Activated CD4-positive, alpha-beta T cell treated with anti-CD3 and anti-CD28 coated beads, Interleukin-2, Interleukin-4, amounts not matched to agents 100 ng/mL and 50 ng/mL, durations not matched to agents 16 hours and 8 hours (primary cell): Measurements from ENCODE around the gene CHCHD2.
"Not testable (repeated sequence)": the region's sequence is repeated elsewhere in the genome, so short reads cannot be mapped to it uniquely, and the experiment has no call there.

Experiments
- DNase-seq: peaks from one replicate; pipeline ENCODE4 v3.0.0-alpha.2; 2020; ENCODE audit warnings: low spot score

Gene CHCHD2

GRCh38 chr7:56083150-56083785 lies 23.0 kb downstream of the CHCHD2 start:
- DNase-seq, result no peak

GRCh38 chr7:56081626-56082340 lies 24.5 kb downstream of the CHCHD2 start:
- DNase-seq, result no peak

- not testable (repeated sequence) for DNase-seq
Observed at GRCh38 chr7:56080726-56081435, 25.4 kb downstream of the CHCHD2 start.

GRCh38 chr7:56079450-56080185 lies 26.7 kb downstream of the CHCHD2 start:
- no peak for DNase-seq

GRCh38 chr7:56078196-56078595 lies 28.1 kb downstream of the CHCHD2 start:
- DNase-seq, result no peak

GRCh38 chr7:56077681-56078080 lies 28.6 kb downstream of the CHCHD2 start:
- no peak for DNase-seq

GRCh38 chr7:56074371-56074791 lies 31.9 kb downstream of the CHCHD2 start:
- DNase-seq, result peak; percentile 74

GRCh38 chr7:56066376-56066775 lies 39.9 kb downstream of the CHCHD2 start:
- not testable (repeated sequence) for DNase-seq

- peak; percentile 89 for DNase-seq
Observed at GRCh38 chr7:56063882-56064625, 42.2 kb downstream of the CHCHD2 start, which contains the start of gene SUMF2. SUMF2 (plus strand) TSS chr7:56064286; CDS start chr7:56064312, 26 bp downstream.

- DNase-seq, result no peak
Observed at GRCh38 chr7:56063500-56063881, 42.8 kb downstream of the CHCHD2 start.

- DNase-seq, result no peak
Observed at GRCh38 chr7:56062382-56062781, 43.9 kb downstream of the CHCHD2 start.

- no peak for DNase-seq
Observed at GRCh38 chr7:56053993-56054392, 52.3 kb downstream of the CHCHD2 start.

- DNase-seq, result no peak
Observed at GRCh38 chr7:56053379-56053778, 52.9 kb downstream of the CHCHD2 start.
